Erythroblast (primary cell): ENCODE measurements around the gene MCF2L.

Experiments
- GATA1 ChIP-seq: IDR thresholded peaks from 2 replicates; pipeline ENCODE4 v1.6.1; 2011; ENCODE audit warnings: low read depth, mild to moderate bottlenecking, control low read depth, low read length, moderate library complexity
- POLR2A ChIP-seq: IDR thresholded peaks from 2 replicates; pipeline ENCODE4 v1.6.1; 2011; ENCODE audit warnings: mild to moderate bottlenecking, low read length

DNA sequence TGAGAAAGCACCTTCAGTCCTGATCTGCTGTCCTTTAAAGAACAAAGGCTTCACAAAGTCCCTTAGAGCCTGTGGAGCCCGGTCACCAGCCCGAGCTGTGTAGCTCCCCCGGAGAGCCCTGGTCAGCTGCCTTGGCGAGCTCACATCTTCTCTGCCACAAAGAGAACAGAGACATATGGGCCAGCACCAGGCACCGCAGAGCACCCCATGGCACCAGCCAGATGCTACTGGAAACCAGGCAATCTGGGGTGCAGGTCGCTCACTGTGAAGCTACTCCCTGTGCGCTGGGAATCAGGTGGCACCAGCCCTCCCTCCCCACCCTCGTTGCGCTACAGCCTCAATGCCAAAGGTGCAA, 92.2 kb downstream of the MCF2L start:
- TF ChIP-seq POLR2A, result no peak
- no peak for TF ChIP-seq GATA1
